ENCODE results near the gene PARP2.
"Not testable (repeated sequence)": the region's sequence is repeated elsewhere in the genome, so short reads cannot be mapped to it uniquely, and the experiment has no call there.

PARP2 gene, protein sequence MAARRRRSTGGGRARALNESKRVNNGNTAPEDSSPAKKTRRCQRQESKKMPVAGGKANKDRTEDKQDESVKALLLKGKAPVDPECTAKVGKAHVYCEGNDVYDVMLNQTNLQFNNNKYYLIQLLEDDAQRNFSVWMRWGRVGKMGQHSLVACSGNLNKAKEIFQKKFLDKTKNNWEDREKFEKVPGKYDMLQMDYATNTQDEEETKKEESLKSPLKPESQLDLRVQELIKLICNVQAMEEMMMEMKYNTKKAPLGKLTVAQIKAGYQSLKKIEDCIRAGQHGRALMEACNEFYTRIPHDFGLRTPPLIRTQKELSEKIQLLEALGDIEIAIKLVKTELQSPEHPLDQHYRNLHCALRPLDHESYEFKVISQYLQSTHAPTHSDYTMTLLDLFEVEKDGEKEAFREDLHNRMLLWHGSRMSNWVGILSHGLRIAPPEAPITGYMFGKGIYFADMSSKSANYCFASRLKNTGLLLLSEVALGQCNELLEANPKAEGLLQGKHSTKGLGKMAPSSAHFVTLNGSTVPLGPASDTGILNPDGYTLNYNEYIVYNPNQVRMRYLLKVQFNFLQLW

GRCh38 chr14:20343092-20343861 is at the start of gene PARP2:
PARP2 (plus strand) TSS chr14:20343635; CDS start chr14:20343642, 7 bp downstream.
- DNase-seq (ENCODE audit: low read depth in 3 of 3) = peak; percentile 90 to 98 (median 93)

DNA sequence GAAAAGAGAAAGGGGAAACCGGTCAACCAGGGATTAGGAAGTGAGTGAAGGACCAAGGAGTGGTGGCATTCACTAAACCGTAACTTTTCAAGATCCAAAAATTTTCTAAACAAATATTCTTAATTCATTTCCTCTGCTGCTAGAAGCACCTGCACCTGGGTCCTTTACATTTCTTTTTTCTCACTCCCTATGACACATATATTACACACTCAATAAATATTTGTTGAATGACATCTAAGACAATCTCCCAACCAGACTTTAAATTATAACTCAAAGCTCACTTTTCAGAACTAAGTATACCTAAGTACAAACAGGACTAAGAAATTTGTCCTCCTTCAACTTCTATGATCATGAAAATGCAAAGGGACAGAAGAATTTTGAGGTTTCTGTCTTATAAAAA is 48.8 kb upstream of the PARP2 start:
- no peak for DNase-seq (ENCODE audit: low read depth in 3 of 3)

GRCh38 chr14:20295067-20295466 is 48.4 kb upstream of the PARP2 start:
- DNase-seq (ENCODE audit: low read depth in 3 of 3) = no peak

DNA sequence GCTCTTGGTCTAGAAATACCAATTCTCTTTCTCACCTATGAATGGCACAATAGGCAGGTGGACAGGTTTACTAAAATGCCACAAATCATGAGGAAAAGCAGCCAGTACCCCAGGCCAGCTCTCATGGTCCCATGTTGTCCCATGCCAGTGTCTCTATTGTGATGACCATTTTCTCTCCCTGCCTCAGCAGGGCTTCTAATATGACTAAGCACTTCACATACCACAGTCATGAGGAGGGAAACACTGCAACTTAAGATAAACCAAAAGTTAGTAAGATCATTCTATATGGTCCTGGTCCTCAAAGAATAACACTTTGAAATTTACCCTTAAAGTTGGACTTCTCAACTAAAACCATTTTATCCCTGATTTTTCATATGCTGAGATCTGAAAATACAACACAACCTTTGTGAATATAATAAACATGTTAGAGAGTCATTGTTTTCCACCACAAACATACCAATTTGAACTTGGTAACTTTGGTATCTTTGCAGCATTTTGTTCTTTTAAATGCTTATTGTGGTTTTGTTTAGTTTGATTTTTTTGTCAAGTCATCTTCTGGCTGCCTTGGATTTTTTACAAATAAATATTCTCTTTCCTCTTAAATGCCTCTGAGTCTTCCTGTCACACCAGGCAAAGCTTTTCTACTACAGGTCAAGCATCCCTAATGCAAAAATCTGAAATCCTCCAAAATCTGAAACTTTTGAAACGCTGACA is 41.2 kb upstream of the PARP2 start:
- no peak for DNase-seq (ENCODE audit: low read depth in 3 of 3)

- peak; percentile 76 to 83 (median 78) for DNase-seq (ENCODE audit: low read depth in 3 of 3)
Measured at GRCh38 chr14:20305265-20306078, 38.0 kb upstream of the PARP2 start, which contains the start of gene TTC5. TTC5 (minus strand) TSS chr14:20305951; CDS start chr14:20305937, 14 bp downstream.

DNA sequence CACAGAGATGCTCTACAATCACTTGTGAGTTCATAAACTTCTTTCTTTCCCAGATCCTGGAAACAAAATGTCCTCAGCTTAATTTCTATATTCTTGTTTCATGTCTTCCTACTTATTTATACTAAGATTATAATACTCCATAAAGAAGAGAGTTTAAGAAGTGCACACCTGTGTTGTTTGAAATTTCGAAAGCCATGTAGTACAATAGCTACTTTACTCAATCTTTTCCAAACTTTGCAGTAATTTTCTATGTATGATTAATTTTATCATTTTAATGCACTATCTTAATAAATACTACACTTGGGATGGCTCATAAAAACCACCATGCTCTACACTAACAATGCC is 37.4 kb upstream of the PARP2 start:
- DNase-seq (ENCODE audit: low read depth in 3 of 3) = no peak

DNA sequence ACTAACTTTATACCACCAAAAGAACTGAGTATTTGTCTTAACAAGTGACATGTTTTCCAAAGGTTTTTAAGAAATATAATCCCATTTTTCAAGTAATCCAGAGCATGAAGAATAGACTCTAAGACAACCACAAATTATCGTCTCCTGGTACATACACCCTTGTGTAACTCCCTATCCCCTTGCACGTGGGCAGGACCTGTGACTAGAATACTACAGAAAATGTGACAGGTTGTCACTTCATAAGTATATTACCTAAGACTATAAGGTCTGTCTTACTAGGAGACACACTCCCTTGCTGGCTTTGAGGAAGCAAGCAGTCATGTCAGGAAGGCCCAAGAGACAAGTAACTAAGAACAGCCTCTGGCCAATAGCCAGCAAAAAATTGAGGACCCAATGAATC is 29.4 kb upstream of the PARP2 start:
- DNase-seq (ENCODE audit: low read depth in 3 of 3) = no peak

- no peak for DNase-seq (ENCODE audit: low read depth in 3 of 3)
Measured at GRCh38 chr14:20317720-20318119, 25.7 kb upstream of the PARP2 start.

- no peak for DNase-seq (ENCODE audit: low read depth in 3 of 3)
Measured at GRCh38 chr14:20327005-20327869, 16.2 kb upstream of the PARP2 start.

DNA sequence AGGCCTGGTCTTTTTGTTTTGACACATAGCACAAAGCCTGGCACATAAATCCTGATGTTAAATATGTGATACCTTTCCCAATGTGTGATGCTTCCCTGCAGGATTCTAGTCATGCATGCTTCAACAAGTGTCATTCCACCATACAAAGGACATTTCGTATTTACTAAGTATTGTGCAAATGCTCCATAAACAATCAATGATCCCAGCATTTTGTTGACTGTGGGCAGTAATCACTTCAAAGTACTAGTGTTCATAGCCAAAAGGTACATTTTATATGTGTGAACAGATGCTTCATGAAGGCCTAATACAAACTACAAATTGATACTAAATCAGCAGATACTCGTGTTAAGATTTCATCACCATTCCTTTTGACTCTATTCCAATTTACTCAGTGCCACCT is 14.7 kb upstream of the PARP2 start:
- no peak for DNase-seq (ENCODE audit: low read depth in 3 of 3)

DNA sequence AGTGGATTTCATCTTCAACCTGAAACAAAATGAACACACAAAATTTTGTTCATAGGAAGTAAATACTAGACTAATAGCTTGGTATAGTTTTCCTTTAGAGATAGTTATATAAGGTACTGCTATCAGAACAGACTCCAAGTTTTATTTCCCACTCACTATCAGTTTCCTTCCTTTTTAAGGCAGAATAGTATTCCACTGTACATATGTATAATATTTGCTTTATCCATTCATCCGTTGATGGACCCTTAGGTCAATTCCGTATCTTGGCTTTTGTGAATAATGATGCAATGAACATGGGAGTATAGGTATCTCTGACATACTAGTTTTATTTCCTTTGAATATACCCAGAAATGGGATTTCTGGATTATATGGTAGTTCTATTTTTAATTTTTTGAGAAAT is 14.1 kb upstream of the PARP2 start:
- no peak for DNase-seq (ENCODE audit: low read depth in 3 of 3)

- DNase-seq (ENCODE audit: low read depth in 3 of 3) = no peak
Measured at GRCh38 chr14:20331053-20331613, 12.3 kb upstream of the PARP2 start.

DNA sequence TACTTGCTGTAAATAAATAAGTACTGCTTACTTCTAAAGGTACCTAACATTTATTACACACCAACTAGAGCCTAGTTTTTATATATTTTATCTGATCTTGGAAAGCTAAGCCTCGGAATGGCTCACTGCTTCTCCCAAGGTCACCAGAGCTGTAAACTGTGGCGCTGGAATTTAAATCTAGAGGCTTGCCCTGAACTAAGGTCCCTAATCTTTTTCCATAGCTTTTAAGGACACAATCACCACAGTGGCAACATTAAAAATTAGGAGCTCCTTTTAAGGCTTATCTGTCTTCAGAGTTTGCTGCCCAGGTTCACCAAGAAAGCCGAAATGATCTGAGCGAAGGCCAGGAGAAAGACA is 11.0 kb upstream of the PARP2 start:
- no peak for DNase-seq (ENCODE audit: low read depth in 3 of 3)

DNA sequence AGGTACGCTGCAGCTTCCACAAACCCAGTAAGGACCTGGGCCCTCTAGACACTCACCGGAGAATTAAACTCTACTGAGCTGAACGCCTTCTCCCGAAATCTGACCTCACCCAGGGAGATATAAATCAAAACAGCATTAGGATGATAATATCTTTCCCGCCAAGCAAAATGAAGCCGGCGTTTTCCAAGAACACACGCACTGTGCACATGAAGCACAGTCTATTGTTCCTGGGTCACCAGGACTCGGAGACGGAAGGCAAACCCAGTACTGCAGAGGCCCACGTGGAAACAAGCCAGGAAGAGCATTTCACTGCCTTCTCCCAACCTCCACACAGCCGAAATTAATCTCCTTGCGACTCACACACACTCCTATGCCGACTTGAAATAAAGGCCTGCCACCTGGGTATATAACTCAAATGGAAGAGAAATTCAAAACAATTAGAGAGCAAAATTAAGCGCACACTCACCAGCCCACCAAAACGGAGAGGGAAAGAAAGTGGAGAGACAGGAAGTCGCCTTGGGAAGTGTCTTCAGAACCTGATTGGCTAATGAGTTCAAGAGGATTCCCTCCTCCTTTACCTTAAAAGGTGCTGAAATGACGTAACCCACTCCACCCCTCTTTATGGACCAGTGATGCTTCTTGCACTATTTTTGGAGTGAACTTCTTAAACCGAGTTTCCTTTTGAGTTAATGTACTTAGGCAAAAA is 10.5 kb upstream of the PARP2 start, which contains the start of gene CCNB1IP1:
Gene CCNB1IP1, minus strand, starts transcription at position 492 of the 706 bp plus-strand sequence. CDS start 16,756 bp downstream, outside the sequence.
- DNase-seq (ENCODE audit: low read depth in 3 of 3) = peak in 2 of 3 donors; percentile 10 to 22

DNA sequence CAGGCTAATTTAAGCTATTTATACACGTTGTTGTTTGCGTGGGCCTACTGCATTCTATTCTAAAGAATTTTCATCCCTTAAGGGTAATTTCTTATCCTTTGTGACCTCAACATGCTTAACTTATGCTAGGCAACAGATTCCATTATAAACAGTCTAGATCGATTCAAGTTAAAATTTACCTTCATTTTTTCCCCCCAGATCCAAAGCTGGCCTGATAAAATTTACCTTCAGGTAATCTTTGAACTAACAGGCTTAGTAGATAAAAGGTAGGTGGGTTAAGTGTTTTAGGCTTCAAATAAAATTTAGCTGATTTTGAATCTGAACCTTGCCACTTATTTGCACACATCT is 10.0 kb upstream of the PARP2 start:
- DNase-seq (ENCODE audit: low read depth in 3 of 3) = no peak

GRCh38 chr14:20334017-20334416 is 9.4 kb upstream of the PARP2 start:
- no peak for DNase-seq (ENCODE audit: low read depth in 3 of 3)

DNA sequence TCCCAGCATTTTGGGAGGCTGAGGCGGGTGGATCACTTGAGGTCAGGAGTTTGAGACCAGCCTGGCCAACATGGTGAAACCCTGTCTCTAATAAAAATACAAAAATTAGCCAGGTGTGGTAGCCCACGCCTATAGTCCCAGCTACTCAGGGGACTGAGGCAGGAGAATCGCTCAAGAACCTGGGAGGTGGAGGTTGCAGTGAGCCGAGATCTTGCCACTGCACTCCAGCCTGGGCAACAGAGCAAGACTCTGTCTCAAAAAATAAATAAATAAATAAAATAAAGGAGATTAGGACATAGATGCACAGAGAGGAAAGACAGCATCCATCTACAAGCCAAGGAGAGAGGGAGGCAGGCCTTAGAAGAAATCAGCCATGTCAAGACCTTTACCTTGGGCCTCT is 2.4 kb upstream of the PARP2 start:
- DNase-seq (ENCODE audit: low read depth in 3 of 3) = not testable (repeated sequence)

- DNase-seq (ENCODE audit: low read depth in 3 of 3) = no peak
Measured at GRCh38 chr14:20341646-20342045, 1.8 kb upstream of the PARP2 start.

DNA sequence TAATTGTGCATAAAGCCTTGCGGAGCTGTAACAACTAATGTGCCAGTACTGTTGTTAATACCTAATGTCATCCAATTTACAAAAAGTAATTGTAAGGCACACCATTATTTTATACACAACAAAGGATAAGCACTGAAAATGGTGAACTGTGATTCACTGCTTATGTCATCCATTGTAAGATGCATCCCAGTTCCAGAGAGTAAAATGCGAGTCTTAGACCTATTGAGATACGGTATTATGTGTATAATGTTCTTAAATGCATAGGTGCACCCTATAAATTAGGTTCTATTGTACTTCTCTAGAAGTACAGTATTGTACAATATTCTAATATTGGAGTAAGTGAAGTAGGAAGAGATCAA is 406 bp downstream of the PARP2 start:
- no peak for DNase-seq (ENCODE audit: low read depth in 3 of 3)
